DMS 273 (cell line): Measurements from ENCODE around the gene WDR54.
"Not testable (repeated sequence)": the region's sequence is repeated elsewhere in the genome, so short reads cannot be mapped to it uniquely, and the experiment has no call there.

Experiments
- DNase-seq: peaks from one replicate; lab custom pipeline; 2025; ENCODE audit not compliant: unreplicated experiment; lab: John Stamatoyannopoulos, UW

Gene WDR54

GRCh38 chr2:74454654-74455511, 33.4 kb downstream of the WDR54 start, which contains the start of gene INO80B:
TSS of gene INO80B (plus strand) at chr2:74455087. CDS start at chr2:74455117, 30 bp downstream.
- DNase-seq, result peak; percentile 99

- no peak for DNase-seq
Measured at GRCh38 chr2:74457129-74457548, 35.6 kb downstream of the WDR54 start.

- DNase-seq, result peak; percentile 85
Measured at GRCh38 chr2:74457549-74458131, 36.1 kb downstream of the WDR54 start.

GRCh38 chr2:74458132-74458937, 36.8 kb downstream of the WDR54 start, which contains the start of gene WBP1:
TSS of gene WBP1 (plus strand) at chr2:74458438. CDS start at chr2:74458603, 165 bp downstream.
- DNase-seq, result peak; percentile 100

- DNase-seq, result peak; percentile 48
Measured at GRCh38 chr2:74458938-74459363, 37.4 kb downstream of the WDR54 start.

- not testable (repeated sequence) for DNase-seq
Measured at GRCh38 chr2:74459503-74460118, 38.1 kb downstream of the WDR54 start.

- DNase-seq, result not testable (repeated sequence)
Measured at GRCh38 chr2:74460187-74460586, 38.7 kb downstream of the WDR54 start.

- DNase-seq, result peak; percentile 48
Measured at GRCh38 chr2:74461187-74462053, 39.9 kb downstream of the WDR54 start.

- no peak for DNase-seq
Measured at GRCh38 chr2:74462054-74462785, 40.7 kb downstream of the WDR54 start.

- no peak for DNase-seq
Measured at GRCh38 chr2:74462786-74463105, 41.2 kb downstream of the WDR54 start.

GRCh38 chr2:74464406-74464805, 42.9 kb downstream of the WDR54 start:
- DNase-seq, result no peak

- not testable (repeated sequence) for DNase-seq
Measured at GRCh38 chr2:74470742-74471141, 49.2 kb downstream of the WDR54 start.

- no peak for DNase-seq
Measured at GRCh38 chr2:74471332-74472065, 50.0 kb downstream of the WDR54 start.

- DNase-seq, result peak; percentile 97
Measured at GRCh38 chr2:74472086-74472944, 50.8 kb downstream of the WDR54 start, which contains the start of gene MRPL53. TSS of gene MRPL53 (minus strand) at chr2:74472680. CDS start at chr2:74472660, 20 bp downstream.

GRCh38 chr2:74472945-74473258, 51.4 kb downstream of the WDR54 start:
- no peak for DNase-seq

- DNase-seq, result no peak
Measured at GRCh38 chr2:74474481-74474880, 53.0 kb downstream of the WDR54 start.

GRCh38 chr2:74474899-74475298, 53.4 kb downstream of the WDR54 start:
- DNase-seq, result no peak
